ENCODE measurements around the gene MEN1. TPM values are rescaled to one million over a fixed set of nuclear protein-coding genes. Genes with fewer than 3 reads are reported as not detected.

Gene MEN1
- total RNA-seq, 1 experiment from 2014 or later, result 25.3 TPM

DNA sequence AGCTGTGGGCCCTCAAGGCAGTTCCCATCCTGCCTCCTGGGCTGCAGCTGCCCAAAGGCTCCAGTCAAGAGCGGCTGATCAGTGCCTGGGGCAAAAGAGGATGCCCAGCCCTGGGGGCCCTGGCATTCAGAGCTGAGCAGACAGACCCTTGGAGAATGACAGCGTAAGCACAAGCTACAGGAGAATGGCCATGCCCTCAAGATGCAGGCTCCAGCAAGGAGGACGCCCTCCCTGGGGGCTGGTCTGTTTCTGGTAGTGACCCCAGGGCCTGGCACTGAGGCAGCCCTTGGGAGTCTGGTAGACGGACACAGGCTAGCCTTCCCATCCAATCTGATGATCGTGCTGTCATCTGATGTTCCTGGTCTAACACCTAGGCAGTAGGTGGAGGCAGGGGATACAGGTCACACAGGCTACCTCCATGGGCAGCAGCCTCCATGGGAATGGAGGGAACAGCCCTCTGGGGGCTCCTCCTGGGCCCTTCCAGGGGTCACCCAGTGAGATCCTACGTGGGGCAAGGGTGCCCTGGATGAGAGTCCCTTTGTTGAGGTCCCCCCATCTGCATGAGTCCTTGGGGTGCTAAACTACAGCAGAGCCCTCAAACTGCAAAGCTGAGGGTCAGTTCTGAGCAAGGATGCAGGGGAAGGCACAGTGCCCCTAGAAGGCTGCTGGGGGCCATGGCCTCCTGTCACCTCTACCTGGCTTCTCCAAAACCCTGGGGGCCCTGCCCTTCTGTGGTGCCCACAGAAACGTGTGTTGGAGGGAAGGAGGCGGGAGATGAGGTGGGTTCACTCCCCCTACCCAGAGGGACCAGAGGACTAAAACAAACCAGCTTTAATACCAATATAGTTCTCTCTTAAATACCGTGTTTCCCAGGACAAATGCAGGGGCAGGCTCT lies 21.8 kb downstream of the MEN1 start:
- no peak for DNase-seq (ENCODE audit: low read depth)

DNA sequence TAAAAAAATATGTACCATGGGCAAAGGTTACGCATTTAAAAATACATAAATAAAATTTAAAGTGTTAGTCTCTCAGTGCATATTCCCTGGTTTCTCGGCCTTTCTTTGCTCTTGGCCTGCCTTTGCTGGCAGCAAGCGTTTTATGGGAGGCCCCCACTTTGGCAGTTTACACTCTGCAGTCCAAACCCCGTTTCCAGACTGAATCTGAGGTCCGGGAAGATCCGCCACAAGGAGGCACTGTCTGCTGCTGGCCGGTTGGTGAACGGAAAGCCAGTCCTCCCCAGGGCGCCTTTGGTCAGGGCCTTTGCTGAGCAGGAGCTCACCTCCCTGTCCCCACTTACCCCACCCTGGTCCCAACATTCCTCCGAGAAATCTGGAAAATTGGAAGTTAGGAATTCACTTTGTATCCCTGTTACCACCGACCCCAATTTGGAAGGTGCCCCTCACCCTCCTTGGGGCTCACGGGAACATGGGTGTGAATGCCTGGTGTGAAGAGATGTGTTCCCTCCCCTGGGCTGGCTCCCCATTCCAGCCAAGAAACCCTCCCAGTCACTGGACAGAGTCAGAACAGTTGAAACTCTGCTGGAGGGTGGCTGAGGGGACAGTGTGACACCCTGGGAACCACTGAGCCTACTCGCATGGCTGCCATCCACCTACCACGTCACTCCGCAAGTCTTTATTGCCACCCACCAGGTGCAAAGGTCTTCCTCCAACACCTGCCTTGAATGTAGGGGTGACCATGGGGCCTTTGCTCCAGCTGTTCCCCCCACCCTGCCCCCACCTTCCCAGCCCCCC lies 22.6 kb downstream of the MEN1 start:
- peak; percentile 36 for DNase-seq (ENCODE audit: low read depth)

- DNase-seq (ENCODE audit: low read depth), result no peak
These were observed 24.0 kb downstream of the MEN1 start for GRCh38 chr11:64786308-64786707.

GRCh38 chr11:64784813-64785581 lies 25.4 kb downstream of the MEN1 start:
- no peak for DNase-seq (ENCODE audit: low read depth)

DNA sequence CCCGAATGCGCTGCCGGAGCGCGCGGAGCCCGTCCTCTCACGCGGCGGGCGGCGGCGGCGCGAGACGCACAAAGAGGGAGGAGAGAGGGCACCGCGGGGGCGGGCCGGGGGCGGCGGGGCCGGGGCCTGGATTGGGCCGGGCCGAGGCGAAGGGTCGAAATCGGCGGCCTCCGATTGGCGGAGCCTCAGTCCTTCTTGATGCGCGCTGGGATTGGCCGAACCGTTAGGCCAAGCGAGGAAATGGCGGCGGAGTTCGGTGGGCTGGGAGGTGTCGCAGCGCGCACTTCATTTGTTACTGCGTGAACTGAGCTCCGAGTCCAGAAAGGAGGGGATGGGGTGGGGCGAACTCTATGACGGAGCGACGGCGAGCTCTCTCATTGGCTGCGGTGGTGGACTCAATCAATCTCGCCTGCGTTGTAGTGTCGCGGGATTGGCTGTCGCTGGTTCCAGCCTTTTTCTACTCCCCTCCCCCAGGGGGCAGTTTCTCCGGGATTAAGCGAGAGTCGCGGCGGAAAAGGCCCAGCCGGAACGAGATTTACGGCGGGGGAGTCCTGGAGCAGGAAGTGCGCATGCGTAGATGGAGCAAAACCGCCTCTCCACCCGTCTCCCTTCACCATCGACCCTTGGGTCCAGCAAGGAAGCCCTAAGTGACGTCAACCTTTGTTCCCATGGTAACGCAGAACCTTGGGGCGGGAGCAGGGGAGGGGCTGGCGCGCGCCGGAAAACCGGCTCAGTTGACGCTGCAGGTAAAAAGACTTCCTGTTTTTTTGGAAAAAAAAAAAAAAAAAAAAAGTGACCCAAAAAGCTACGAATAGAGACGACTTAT lies 31.7 kb downstream of the MEN1 start, which contains the start of gene SF1:
Gene SF1 (minus strand): TSS at position 70 of the 826 bp plus-strand sequence. CDS start 150 bp downstream, outside the sequence.
- DNase-seq (ENCODE audit: low read depth), result peak; percentile 100

GRCh38 chr11:64778223-64778472 lies 32.2 kb downstream of the MEN1 start:
- no peak for DNase-seq (ENCODE audit: low read depth)

GRCh38 chr11:64777449-64778222 lies 32.7 kb downstream of the MEN1 start:
- peak; percentile 78 for DNase-seq (ENCODE audit: low read depth)

DNA sequence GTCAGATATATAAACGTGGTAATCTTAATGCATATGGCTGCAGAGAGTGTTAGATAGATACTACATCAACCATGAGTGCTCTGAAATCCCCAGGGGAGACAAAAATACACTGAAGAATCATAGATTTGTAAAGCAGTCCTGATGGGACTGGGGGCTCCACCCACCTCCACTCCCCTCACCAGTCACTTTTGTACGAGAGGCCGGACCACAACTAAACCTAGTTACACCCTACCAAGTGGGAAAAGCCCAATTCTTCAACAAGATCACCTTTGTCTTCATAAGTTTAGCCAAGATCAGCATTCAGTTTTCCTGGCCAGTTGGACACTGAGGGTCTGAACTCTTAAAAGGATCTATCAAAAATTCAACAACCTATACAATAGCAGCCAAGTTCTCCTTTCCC lies 33.5 kb downstream of the MEN1 start:
- DNase-seq (ENCODE audit: low read depth), result no peak

- no peak for DNase-seq (ENCODE audit: low read depth)
These were observed 33.9 kb downstream of the MEN1 start for GRCh38 chr11:64776425-64776824.

- no peak for DNase-seq (ENCODE audit: low read depth)
These were observed 36.2 kb downstream of the MEN1 start for GRCh38 chr11:64774144-64774543.

DNA sequence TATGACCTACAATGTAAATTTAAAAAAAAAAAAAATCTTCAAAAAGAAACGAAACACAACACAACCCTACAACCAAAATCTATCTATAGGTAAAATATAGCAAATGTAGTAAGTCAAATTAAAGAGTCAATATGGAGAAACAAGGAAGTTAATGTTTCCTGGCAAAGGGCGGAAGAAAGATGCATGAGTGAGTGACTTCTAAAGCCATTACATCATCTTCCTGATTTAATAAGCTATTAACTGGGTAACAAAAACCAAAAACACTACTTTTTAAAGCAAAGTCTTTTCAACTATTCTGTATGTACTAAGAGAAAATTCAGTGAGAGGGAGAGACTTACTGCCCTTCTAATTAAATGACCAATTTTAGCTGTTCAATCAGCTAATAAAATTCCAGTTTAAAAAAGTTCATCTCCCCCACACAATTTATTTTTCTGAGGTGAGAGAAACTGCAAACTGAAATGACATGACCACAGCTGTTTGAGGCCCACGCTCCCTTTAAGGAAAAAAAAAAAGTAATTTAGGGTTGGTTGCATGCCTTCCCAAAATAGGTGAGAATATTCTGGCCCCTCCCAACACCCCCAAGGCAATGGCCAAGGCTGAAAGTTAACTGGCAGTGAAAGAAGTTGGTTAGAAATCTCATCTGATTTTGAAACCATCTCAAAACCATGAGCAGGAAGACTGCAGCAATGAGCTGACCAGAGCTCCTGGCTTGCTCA lies 37.9 kb downstream of the MEN1 start:
- no peak for DNase-seq (ENCODE audit: low read depth)

DNA sequence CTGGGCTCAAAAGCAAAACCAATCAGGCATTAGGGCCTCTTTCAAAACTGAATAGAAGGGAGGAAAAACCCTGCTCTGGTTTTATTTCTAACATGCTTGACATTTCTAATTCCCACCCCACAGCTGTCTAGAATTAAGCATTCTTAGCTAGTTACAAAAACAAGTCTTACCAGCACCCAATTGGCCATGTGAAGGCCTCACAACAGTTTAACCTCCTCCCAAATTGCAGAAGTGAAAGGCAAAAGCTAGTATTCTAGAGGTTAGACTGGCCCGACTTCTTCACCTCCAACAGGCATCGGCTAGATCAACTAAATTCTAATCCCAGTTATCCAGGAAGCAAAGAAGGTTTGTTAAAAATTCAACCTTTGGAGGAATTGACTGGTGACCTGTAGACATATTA lies 38.5 kb downstream of the MEN1 start:
- DNase-seq (ENCODE audit: low read depth), result no peak

DNA sequence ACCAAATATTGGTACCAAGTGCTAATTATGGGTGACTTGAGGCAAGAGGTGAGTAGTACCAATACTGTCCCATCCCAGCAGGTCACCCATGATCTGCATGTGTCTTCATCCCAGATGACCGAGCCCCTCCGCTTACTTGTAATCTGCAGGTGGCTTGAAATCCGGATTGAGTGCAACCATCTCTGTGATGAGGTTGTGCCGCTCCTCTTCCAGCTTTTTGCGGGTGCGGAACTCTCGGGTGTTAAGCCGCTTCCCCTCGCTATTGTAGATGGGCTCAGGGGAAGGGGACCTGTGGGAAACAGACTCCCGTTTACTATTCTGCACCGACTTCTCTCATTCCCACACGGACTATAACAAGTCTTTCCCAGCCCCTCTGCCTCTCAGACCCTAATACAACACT lies 40.2 kb downstream of the MEN1 start:
- DNase-seq (ENCODE audit: low read depth), result no peak

- DNase-seq (ENCODE audit: low read depth), result no peak
These were observed 41.1 kb downstream of the MEN1 start for GRCh38 chr11:64769283-64769682.

DNA sequence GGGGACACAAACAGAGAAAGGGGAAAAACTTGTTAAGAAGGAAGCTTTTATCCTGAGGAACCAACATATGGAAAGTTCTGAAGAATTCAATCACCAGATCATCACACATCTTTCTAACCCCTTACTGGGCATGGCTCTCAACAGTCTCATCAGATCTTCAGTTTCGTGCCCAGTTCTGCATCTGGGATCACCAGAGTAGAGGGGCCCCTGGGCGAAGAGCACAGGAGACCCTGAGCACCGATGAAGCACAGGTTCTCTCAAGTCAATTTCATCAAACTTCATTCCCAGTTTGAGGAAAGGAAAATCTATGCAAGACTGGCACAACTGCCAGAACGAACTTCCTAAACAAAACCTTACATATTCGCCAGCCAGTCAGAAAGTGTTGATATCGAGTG lies 42.1 kb downstream of the MEN1 start:
- DNase-seq (ENCODE audit: low read depth), result no peak

GRCh38 chr11:64767344-64768299 lies 42.7 kb downstream of the MEN1 start:
- peak; percentile 45 for DNase-seq (ENCODE audit: low read depth)

- DNase-seq (ENCODE audit: low read depth), result no peak
These were observed 43.5 kb downstream of the MEN1 start for GRCh38 chr11:64766881-64767280.

DNA sequence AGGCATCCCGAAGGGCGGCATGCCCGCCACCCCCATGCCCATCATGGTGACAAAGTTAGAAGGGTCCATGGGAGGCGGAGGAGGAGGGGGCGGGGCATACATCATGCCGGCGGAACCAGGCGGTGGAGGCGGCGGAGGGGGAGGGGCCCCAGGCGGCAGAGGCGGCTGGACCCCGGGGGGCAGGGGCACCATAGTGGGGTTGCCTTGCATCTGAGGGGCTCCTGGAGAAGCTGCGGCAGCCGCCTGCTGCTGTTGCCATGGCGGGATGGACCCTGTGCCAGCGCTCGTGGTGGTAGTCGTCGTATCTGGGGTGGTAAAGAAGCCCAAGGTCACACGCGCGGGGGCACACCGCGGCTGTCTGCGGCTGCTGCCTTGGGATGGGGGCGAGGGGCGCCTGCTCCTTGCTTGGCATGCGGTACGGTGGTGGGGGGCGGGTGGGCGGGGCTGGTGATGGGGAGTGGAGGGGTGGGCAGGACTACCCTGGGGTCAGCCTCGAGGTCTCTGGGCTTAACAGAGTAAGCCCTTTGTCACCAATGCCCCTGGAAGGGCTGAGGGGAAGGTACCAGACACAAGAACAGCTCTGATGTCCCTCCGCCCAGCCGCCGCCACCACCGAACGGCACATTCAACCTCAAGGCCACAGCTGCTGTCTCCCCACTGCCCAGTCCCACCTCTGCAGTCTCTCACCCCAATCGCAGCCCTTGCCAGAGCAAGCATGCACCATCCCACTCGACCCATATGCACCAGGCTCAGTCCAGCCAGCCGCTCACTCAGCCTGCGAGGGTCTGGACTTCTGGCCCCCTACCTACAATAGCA lies 44.3 kb downstream of the MEN1 start:
- no peak for DNase-seq (ENCODE audit: low read depth)

Measured in LHCN-M2 (cell line).